GM12892 (cell line): ENCODE measurements around the gene VAV2.

ENCODE experiments used
- POLR2A ChIP-seq: IDR thresholded peaks from 2 replicates; pipeline ENCODE4 v1.6.1; 2011; ENCODE audit warnings: low read depth, low read length, control low read depth
- POLR2AphosphoS5 ChIP-seq: IDR thresholded peaks from 2 replicates; pipeline ENCODE4 v1.6.1; 2011; ENCODE audit warnings: low read depth, low read length, control low read depth

GRCh38 chr9:133959171-133959570 lies 33.0 kb downstream of the VAV2 start:
- TF ChIP-seq POLR2A, result no peak
- TF ChIP-seq POLR2AphosphoS5, result no peak
